Cardiac fibroblast (primary cell): ENCODE data around the gene ITFG1.
"Not testable (repeated sequence)": the region's sequence is repeated elsewhere in the genome, so short reads cannot be mapped to it uniquely, and the experiment has no call there.

Experiments used
- DNase-seq, 2 donors: peaks; one replicate each; pipeline versions ENCODE4 v3.0.0 to v3.0.0-alpha.2; 2010; ENCODE audit warnings: low read depth in 2 of 2
- H3K4me3 ChIP-seq, 2 donors: replicated peaks in 1 of 2; 1 replicate in 1 of 2; 2 replicates in 1 of 2; pipeline ENCODE4 v1.5.1; 2011; ENCODE audit warnings: low read depth in 2 of 2, low read length in 2 of 2, mild to moderate bottlenecking in 2 of 2, moderate library complexity in 1 of 2
- CTCF ChIP-seq: IDR thresholded peaks from one replicate; pipeline ENCODE4 v1.5.1; 2011; ENCODE audit warnings: low read depth, mild to moderate bottlenecking, low read length, inconsistent platforms

Gene ITFG1

GRCh38 chr16:47162670-47163420 is 298.0 kb downstream of the ITFG1 start:
- no peak for TF ChIP-seq CTCF

DNA sequence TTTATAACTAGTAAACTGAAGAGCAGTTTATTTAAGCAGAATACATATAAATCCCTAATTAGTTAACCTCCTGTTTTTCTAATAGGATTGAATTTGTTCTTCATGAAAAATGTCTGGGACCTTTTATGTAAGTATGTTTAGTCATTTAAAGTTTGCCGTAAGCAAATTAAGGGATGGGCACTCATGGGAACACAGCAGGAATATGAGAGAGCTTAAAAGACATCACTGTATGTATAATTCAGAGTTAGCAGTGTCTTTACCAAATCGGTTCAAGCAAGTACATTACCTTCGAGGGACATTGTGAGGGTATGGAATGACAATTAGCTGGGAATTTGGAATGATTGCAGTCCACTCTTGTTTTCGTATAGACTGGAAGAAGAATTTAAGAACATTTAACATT is 299.4 kb downstream of the ITFG1 start:
- TF ChIP-seq CTCF = no peak
- DNase-seq = no peak
- no peak overlapping the region for H3K4me3 ChIP-seq

More at GRCh38 chr16:47162670-47163420, 298.0 kb downstream of the ITFG1 start:
- no peak for DNase-seq
- no peak overlapping the region for H3K4me3 ChIP-seq

- DNase-seq = no peak
- TF ChIP-seq CTCF = no peak
- no peak overlapping the region for H3K4me3 ChIP-seq
Observed at GRCh38 chr16:47160422-47160821, 300.4 kb downstream of the ITFG1 start.

DNA sequence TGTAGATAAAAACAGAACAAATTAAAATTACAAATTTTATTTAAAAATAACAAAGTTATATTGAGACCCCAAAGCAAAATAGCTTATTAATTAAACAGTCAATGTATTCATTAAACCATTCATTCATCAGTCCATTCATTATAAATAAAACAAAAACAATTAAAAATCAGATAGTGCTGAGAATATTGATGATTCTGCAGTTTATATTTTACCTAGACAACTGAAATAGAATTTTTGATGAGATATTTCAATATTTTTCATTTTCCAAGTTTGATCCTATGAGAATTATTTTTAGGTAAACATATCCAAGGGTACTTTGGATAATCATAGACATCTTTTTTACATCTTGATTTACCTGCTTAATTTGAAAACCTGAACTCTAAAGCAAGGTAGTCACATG is 301.9 kb downstream of the ITFG1 start:
- no peak overlapping the region for H3K4me3 ChIP-seq
- no peak for TF ChIP-seq CTCF
- no peak for DNase-seq

DNA sequence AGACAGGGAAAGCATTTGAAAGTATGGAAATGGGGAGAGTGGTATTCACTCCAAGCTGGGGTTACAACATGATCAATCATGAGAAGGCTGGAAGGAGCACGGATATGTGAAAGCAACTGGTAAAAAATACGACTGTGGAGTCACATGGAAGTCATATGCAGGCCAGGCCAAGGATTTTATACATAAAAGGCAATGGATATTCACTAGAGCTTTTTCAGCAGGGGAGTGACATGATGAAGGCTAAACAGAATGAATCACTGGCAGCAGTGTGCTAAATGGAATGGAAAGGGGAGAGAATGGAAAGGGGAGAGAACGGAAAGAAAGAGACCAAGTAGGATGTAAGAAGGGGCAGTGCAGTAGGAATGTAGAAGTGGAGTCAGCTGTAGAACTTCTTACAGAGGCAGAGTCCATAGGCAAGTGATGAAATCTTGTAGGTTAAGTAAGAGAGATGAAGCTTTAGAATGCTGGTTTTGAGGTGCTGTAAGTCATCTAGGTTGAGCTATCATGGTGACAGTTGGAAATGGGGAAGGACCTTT is 304.1 kb downstream of the ITFG1 start:
- no peak for TF ChIP-seq CTCF

GRCh38 chr16:47152501-47152900 is 308.4 kb downstream of the ITFG1 start:
- not testable (repeated sequence) for H3K4me3 ChIP-seq, DNase-seq

More for the DNA sequence above, 304.1 kb downstream of the ITFG1 start:
- H3K4me3 ChIP-seq = no peak overlapping the region
- no peak for DNase-seq

DNA sequence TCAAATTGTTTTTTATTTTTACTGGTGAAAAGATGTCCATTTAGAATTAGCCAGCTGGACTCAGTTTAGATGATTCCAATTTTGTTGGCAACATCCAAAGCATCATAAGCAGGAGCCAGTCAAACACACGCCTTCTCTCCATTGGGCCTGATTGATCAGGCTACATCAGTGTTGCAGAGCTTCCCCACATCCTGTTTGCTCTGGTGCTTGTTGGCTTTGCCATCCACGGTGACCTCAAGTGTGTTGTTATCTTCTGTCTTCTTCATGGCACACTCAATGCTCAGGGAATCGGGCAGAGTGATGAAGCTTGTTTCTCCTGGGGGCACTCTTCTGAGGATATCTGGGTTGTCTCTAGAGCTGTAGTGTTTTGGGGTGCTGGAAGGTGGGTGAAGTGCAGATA is 310.8 kb downstream of the ITFG1 start:
- TF ChIP-seq CTCF = no peak
- DNase-seq = no peak
- H3K4me3 ChIP-seq = no peak overlapping the region
